Ectodermal cell (in vitro differentiated cells): Measurements from ENCODE around the gene KIF19.

ENCODE experiments used
- H3K27ac ChIP-seq: 2 replicates; pipeline ENCODE4 v1.7.0; 2013; ENCODE audit warnings: mild to moderate bottlenecking, low read depth, low read length; ENCODE audit not compliant: insufficient read depth, poor library complexity, severe bottlenecking
- H3K27me3 ChIP-seq: 2 replicates; pipeline ENCODE4 v1.7.0; 2013; ENCODE audit warnings: mild to moderate bottlenecking, low read length; ENCODE audit not compliant: insufficient read depth, control insufficient read depth, poor library complexity, severe bottlenecking
- H3K36me3 ChIP-seq: one replicate; pipeline ENCODE4 v1.7.0; 2013; ENCODE audit warnings: low read length; ENCODE audit not compliant: control insufficient read depth, insufficient read depth
- H3K4me1 ChIP-seq: one replicate; pipeline ENCODE4 v1.7.0; 2013; ENCODE audit warnings: low read length; ENCODE audit not compliant: control insufficient read depth, insufficient read depth
- H3K4me3 ChIP-seq: 2 replicates; pipeline ENCODE4 v1.7.0; 2013; ENCODE audit warnings: low read depth, low read length, control low read depth; ENCODE audit not compliant: insufficient read depth
- H3K9me3 ChIP-seq: 2 replicates; pipeline ENCODE4 v1.7.0; 2013; ENCODE audit warnings: mild to moderate bottlenecking, low read length, moderate library complexity; ENCODE audit not compliant: control insufficient read depth
- WGBS, 2 experiments: methylation state at CpG; one replicate each; pipeline ENCODE4 v1.1.7; 2013; ENCODE audit warnings: missing lambda C conversion rate in 2 of 2; 5-methylcytosine and 5-hydroxymethylcytosine counted together

Gene KIF19

GRCh38 chr17:74288785-74289184, 37.2 kb upstream of the KIF19 start:
- Histone ChIP-seq H3K27ac (no peak overlapping the region), H3K27me3 (no peaks in the 10 kb centered on the region), H3K36me3 (no peaks in the 10 kb centered on the region), H3K9me3 (no peaks in the 10 kb centered on the region), H3K4me3 (no peak overlapping the region), H3K4me1 (no peaks in the 10 kb centered on the region)
- 77 to 85% methylated on average over 5 of the region's 5 CpGs for WGBS, 2 experiments

GRCh38 chr17:74289688-74290087, 36.3 kb upstream of the KIF19 start:
- Histone ChIP-seq H3K9me3 (no peaks in the 10 kb centered on the region), H3K4me1 (no peaks in the 10 kb centered on the region), H3K27ac (no peak overlapping the region), H3K27me3 (no peaks in the 10 kb centered on the region), H3K4me3 (no peak overlapping the region), H3K36me3 (no peaks in the 10 kb centered on the region)
- 91 to 92% methylated on average over 11 of the region's 11 CpGs for WGBS, 2 experiments

- Histone ChIP-seq H3K27me3 (no peaks in the 10 kb centered on the region), H3K36me3 (no peaks in the 10 kb centered on the region), H3K4me3 (no peak overlapping the region), H3K9me3 (no peaks in the 10 kb centered on the region), H3K4me1 (no peaks in the 10 kb centered on the region), H3K27ac (no peak overlapping the region)
- whole genome bisulfite sequencing, 2 experiments = 85 to 89% methylated on average over 11 of the region's 11 CpGs
Measured at GRCh38 chr17:74290340-74290739, 35.7 kb upstream of the KIF19 start.

GRCh38 chr17:74292495-74292894, 33.5 kb upstream of the KIF19 start:
- Histone ChIP-seq H3K27ac (no peak overlapping the region), H3K9me3 (no peaks in the 10 kb centered on the region), H3K4me1 (no peaks in the 10 kb centered on the region), H3K36me3 (no peaks in the 10 kb centered on the region), H3K27me3 (no peaks in the 10 kb centered on the region), H3K4me3 (no peak overlapping the region)
- 93 to 94% methylated on average over 10 of the region's 10 CpGs for WGBS, 2 experiments

GRCh38 chr17:74295625-74296547, 30.1 kb upstream of the KIF19 start:
- Histone ChIP-seq H3K4me3 (no peak overlapping the region), H3K4me1 (no peaks in the 10 kb centered on the region), H3K27ac (no peak overlapping the region), H3K9me3 (no peaks in the 10 kb centered on the region), H3K27me3 (peaks cover 4% of the 10 kb centered on the region), H3K36me3 (no peaks in the 10 kb centered on the region)
- WGBS, 2 experiments = 89 to 95% methylated on average over 9 to 10 of the region's 10 CpGs

GRCh38 chr17:74296548-74296936, 29.5 kb upstream of the KIF19 start:
- Histone ChIP-seq H3K4me1 (no peaks in the 10 kb centered on the region), H3K27ac (no peak overlapping the region), H3K9me3 (no peaks in the 10 kb centered on the region), H3K36me3 (no peaks in the 10 kb centered on the region), H3K27me3 (peaks cover 4% of the 10 kb centered on the region), H3K4me3 (no peak overlapping the region)
- WGBS, 2 experiments = 23 to 26% methylated on average over 5 of the region's 5 CpGs

GRCh38 chr17:74297941-74298340, 28.1 kb upstream of the KIF19 start:
- Histone ChIP-seq H3K27ac (no peak overlapping the region), H3K9me3 (no peaks in the 10 kb centered on the region), H3K4me3 (no peak overlapping the region), H3K4me1 (no peaks in the 10 kb centered on the region), H3K36me3 (no peaks in the 10 kb centered on the region), H3K27me3 (peaks cover 4% of the 10 kb centered on the region)
- WGBS, 2 experiments = 84 to 87% methylated on average over 4 of the region's 4 CpGs

GRCh38 chr17:74298778-74299177, 27.2 kb upstream of the KIF19 start:
- Histone ChIP-seq H3K9me3 (no peaks in the 10 kb centered on the region), H3K4me3 (no peak overlapping the region), H3K27ac (no peak overlapping the region), H3K27me3 (peaks cover 4% of the 10 kb centered on the region), H3K4me1 (no peaks in the 10 kb centered on the region), H3K36me3 (no peaks in the 10 kb centered on the region)
- 91% methylated on average over 7 of the region's 7 CpGs for WGBS, 2 experiments

GRCh38 chr17:74299226-74300009, 26.6 kb upstream of the KIF19 start:
- no peak overlapping the region for H3K27ac ChIP-seq
- H3K36me3 ChIP-seq = no peaks in the 10 kb centered on the region
- H3K9me3 ChIP-seq = no peaks in the 10 kb centered on the region
- H3K4me3 ChIP-seq = no peak overlapping the region
- H3K4me1 ChIP-seq = no peaks in the 10 kb centered on the region
- WGBS, 2 experiments = 83 to 88% methylated on average over 11 of the region's 11 CpGs
- H3K27me3 ChIP-seq = peaks cover 4% of the 10 kb centered on the region

GRCh38 chr17:74303305-74303704, 22.7 kb upstream of the KIF19 start:
- Histone ChIP-seq H3K27me3 (peaks cover 4% of the 10 kb centered on the region), H3K27ac (no peak overlapping the region), H3K9me3 (no peaks in the 10 kb centered on the region), H3K4me3 (no peak overlapping the region), H3K4me1 (no peaks in the 10 kb centered on the region), H3K36me3 (no peaks in the 10 kb centered on the region)
- WGBS, 2 experiments = 94 to 95% methylated on average over 7 to 8 of the region's 8 CpGs
